ENCODE results near the gene TKT. TPM values are rescaled to one million over a fixed set of nuclear protein-coding genes. Genes with fewer than 3 reads are reported as not detected.

The TKT gene
- total and polyA plus RNA-seq, 2 experiments from 2014 or later, result 584 to 1,411 TPM

Small RNA genes within 50 kb of the gene (small RNA-seq; reads per million reads assigned to genes)
- gene RF00019 (ENCODE audit: low replicate concordance), result not detected

Other genes with a start within 250 kb of the TKT start
- 19.0 and 24.0 TPM in 2 replicates for gene SFMBT1, start 209.9 kb downstream of the TKT start, total RNA-seq (2014; rRNA removed; shearing (Covaris generic))
- 4.9 and 5.3 TPM in 2 replicates for gene SFMBT1, start 209.9 kb downstream of the TKT start, polyA plus RNA-seq (2016; fragmentation: Nextera tagmentation; extraction: Ambion mirVana)
- 13.3 and 15.3 TPM in 2 replicates for gene RFT1, start 125.6 kb downstream of the TKT start, total RNA-seq (2014; rRNA removed; shearing (Covaris generic))
- gene RFT1, start 125.6 kb downstream of the TKT start, polyA plus RNA-seq (2016; fragmentation: Nextera tagmentation; extraction: Ambion mirVana), result 11.0 and 11.3 TPM in 2 replicates
- 10.2 and 11.8 TPM in 2 replicates for gene PRKCD, start 94.8 kb downstream of the TKT start, total RNA-seq (2014; rRNA removed; shearing (Covaris generic))
- 11.3 and 12.5 TPM in 2 replicates for gene PRKCD, start 94.8 kb downstream of the TKT start, polyA plus RNA-seq (2016; fragmentation: Nextera tagmentation; extraction: Ambion mirVana)
- gene DCP1A, start 91.5 kb upstream of the TKT start, total RNA-seq (2014; rRNA removed; shearing (Covaris generic)), result 14.8 and 19.3 TPM in 2 replicates
- gene DCP1A, start 91.5 kb upstream of the TKT start, polyA plus RNA-seq (2016; fragmentation: Nextera tagmentation; extraction: Ambion mirVana), result 29.4 and 32.0 TPM in 2 replicates
- gene CACNA1D, start 238.6 kb upstream of the TKT start, total RNA-seq (2014; rRNA removed; shearing (Covaris generic)), result 1.1 and 1.7 TPM in 2 replicates
- 0.96 and 1.8 TPM in 2 replicates for gene CACNA1D, start 238.6 kb upstream of the TKT start, polyA plus RNA-seq (2016; fragmentation: Nextera tagmentation; extraction: Ambion mirVana)